RPMI8226 (cell line): ENCODE data around the gene NLRC3.

Experiments
- DNase-seq: peaks from one replicate; pipeline ENCODE4 v3.0.0-alpha.2; 2015

Gene NLRC3

GRCh38 chr16:3597676-3598075 is 20.5 kb upstream of the NLRC3 start:
- no peak for DNase-seq

DNA sequence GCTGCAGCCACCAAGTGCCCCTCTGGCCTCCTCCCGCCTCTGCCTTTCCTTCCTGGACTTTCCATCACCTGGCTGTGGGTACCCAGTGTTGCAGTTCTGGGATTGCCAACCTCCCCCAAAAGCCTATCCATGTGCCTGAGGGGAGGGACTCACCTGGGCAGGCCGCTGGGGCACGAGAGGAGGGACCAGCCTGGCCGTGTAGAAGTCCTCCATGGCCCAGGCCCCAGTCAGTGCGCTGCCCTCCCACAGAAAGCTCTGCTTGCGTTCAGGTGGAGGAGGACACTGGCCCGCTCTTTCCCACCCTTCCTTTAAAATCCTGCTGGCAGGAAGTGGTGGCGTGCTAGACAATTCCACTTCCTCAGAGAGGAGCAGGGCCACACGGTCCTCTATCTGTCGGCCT is 20.0 kb upstream of the NLRC3 start:
- DNase-seq = no peak

- no peak for DNase-seq
Observed at GRCh38 chr16:3596101-3596861, 19.1 kb upstream of the NLRC3 start.

DNA sequence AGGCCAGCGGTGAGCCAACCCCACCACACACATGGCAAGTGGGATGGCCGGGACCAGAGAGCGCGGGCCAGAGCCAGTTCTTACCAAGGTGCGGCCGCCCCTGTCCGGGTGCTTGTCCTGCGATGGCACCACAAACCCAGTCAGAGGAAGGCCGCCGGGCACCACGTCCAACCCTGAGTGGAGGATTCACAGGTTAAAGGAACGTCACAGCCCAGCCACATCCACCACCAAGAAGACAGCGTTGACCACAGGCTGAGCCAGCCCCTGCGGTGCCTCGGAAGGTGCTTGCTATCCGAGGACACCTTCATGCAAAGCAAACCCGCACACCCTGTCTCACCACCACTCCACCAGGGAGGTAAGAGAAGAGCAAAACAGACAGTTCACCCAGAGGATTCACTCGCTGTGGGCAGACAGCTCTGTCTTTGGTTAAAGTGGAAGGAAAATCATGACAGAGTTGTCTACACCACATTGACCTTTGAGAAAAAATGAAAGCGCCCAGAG is 18.4 kb upstream of the NLRC3 start:
- DNase-seq = no peak

DNA sequence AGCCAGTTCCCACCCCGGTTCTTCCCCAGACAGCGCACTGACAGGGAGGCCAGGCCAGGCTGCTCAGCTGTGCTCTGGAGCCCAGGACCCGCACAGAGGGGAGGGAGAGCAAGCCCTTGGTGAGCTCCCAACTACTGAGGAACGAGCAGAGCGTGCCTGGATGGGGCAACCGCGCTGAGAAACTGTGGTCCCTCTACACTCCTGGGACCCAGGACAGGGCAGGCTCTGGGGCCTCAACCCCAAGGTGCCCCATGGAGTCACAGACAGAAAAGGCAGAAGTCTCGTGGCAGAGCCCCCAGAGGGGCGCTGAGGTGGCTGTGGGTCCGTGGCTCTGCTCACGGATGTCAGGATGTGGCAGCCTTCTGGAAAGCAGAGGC is 17.9 kb upstream of the NLRC3 start:
- no peak for DNase-seq

DNA sequence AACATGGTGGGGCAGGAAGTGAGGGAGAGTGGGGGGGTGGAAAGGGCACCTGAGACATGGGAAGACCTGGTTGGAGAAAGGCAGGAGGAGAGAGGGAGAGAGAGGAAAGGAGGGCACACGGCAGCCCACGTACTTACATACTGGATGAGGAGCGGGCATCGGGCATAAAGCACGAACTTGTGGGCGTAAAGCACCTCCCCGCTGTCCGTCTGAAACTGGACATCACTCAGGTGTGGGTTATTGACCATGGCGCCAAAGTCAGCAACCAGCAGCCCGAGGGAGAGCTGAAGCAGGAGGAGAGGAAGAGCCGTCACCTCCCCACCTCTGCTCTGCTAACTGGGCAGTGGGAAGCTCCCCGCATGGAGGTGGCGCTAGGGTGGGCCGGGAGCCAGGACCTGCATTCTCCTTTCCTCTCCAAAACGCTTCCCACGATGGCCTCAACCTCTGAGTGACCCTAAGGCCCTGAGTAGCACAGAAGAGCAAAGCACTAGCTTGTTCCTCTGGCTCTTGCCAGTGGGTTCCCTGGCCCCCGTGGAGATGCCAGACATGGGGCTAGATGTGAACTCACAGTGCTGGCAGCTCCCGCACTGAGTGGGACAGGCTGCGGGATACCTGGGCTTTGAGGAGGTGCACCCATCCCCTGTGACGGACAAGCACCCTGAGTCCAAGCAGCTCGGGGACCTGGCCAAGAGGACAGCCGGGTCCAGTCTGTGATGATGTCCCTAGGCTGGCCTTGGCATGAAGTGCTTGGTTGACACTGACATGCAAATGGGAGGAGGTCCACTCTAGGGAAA is 17.3 kb upstream of the NLRC3 start:
- no peak for DNase-seq

- no peak for DNase-seq
Observed at GRCh38 chr16:3592559-3592958, 15.4 kb upstream of the NLRC3 start.

DNA sequence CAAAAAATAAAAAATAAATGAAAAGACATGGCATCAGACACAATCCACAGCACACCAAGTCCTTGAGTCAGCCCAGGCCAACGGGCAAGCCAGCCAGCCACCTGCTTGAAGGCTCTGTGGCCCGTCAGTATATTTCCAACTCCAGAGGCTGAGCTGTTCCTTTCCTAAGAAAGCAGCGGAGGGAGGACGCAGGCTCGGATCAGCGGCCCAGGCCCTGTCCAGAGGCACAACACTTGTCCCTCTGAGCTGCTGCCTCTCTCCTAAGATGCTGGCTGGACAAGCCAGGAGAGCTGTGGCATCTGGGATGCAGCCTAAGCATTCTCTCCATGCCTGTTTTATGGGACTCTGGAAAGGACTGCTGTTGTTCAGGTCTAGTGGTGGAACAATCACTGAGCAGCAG is 14.8 kb upstream of the NLRC3 start:
- DNase-seq = no peak

GRCh38 chr16:3591436-3591803 is 14.2 kb upstream of the NLRC3 start:
- DNase-seq = no peak

- DNase-seq = no peak
Observed at GRCh38 chr16:3590736-3591435, 13.7 kb upstream of the NLRC3 start.

DNA sequence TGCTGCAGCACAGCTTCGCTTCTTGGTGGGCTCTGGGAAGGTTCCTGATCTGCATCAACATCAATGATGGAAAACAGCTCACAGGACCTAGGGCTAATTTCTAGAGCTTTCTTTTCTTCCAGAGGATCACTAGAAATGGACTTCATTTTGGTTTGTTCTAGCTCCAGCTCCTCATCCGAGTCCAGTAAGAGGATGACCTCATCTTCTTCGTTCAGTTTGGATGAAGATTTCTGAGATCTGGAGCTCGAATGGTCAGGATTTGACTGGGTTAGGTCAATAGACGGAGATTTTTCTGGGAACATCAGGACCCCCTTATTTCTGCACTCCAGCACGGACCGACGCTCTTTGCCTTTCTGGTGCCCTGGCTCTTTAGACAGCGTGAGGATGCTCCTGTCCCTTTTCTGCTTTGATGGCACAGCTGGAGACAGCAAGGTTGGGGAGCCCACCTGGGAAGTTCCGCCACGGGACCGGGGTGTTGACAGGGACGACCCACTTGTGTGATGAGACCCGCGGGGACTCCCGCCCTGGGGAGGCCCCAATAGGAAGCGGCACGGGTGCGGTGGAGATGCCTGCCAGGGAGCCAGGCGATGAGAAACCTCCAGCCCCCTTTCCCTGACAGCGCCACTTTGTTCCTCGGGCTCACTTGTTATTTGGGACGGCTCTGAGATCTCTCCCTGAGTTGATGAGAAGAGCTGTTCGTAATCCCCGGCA is 12.9 kb upstream of the NLRC3 start:
- no peak for DNase-seq

DNA sequence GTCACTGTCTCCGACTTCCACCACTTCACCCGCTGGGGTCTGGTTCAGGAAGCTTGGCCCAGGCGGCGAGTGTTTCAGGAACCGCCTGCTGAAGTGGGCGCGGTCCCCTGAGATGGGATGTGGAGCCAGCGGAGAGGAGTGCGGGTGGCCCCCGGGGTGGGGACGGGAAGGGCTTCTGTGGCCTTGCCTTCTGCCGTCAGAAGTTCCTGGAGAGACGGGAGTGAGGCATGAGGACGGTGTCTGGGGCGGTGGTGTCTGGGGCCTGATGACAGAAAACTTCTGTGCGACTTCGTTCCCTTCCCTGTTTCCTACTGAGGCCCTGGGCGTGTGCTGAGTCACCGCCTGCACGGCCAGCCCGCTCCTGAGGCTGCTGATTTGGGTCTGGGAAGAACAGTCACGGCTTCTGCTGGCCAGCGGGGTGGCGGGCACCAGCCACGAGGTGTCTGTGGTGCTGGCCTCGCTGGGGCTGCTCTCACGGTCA is 12.3 kb upstream of the NLRC3 start:
- no peak for DNase-seq

- DNase-seq = no peak
Observed at GRCh38 chr16:3589001-3589400, 11.8 kb upstream of the NLRC3 start.

GRCh38 chr16:3587547-3588110 is 10.4 kb upstream of the NLRC3 start:
- no peak for DNase-seq

DNA sequence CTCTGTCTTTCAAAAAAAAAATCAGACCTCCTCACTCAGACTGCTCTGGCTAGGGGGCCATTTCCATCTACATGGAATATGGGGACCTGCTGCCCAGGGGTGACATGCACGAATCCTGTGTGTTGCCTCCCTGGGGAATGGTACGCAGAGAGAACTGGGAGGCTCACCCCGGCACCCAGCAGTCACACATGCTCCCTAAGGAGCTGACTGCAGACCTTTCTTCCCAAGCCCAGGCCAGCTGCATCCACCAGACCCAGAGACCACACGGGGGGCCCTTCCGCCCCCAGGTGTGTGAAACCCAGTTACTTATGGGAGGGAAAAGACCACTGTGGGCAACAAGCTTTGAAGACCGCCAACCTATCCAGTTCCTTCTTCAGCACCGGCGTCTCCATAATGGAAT is 7.2 kb upstream of the NLRC3 start:
- DNase-seq = no peak

- no peak for DNase-seq
Observed at GRCh38 chr16:3583303-3584038, 6.3 kb upstream of the NLRC3 start.

GRCh38 chr16:3582276-3583165 is 5.3 kb upstream of the NLRC3 start:
- DNase-seq = no peak

GRCh38 chr16:3581392-3581791 is 4.2 kb upstream of the NLRC3 start:
- no peak for DNase-seq

DNA sequence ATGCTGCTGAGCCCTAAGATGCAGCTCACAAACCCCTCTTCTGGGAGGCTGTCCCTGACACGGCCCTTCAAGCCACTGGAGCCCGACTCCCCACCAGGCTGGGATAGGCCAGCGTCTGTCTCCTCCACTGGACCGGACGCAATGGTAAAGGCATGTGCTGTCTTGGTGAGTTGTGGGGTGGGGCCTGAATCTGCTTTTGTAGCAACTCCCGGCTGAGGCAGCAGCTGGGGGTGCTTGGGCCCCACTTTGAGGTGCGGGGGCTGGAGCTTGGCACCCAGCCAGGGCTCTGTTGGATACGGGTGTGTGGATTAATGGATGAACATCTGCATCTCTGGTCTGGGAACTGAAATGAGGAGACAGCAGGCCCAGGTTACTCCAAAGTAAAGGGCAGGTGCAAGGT is 3.5 kb upstream of the NLRC3 start:
- no peak for DNase-seq

GRCh38 chr16:3580251-3580651 is 3.0 kb upstream of the NLRC3 start:
- DNase-seq = no peak

DNA sequence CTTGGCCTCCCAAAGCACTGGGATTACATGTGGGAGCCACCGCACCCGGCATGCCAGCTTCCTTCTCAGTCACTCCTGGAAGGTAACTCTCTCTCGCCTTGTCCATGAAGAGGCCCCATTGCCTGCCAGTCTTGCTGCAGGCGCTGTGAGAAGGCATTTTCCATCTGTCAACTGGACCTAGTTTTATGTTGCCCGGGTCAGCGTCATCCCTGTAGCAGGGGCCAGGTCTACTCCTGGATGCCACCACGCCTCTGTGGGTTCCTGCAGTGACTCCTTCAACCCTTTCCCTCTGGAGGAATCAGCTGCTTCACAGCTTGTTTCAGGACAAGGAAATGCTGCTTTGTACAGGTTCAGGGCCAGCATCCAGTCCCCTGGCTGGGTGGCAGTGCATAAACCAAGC is 2.6 kb upstream of the NLRC3 start:
- DNase-seq = no peak
